SK-N-SH (cell line): ENCODE data around the gene GRB7. TPM values are rescaled to one million over a fixed set of nuclear protein-coding genes. Genes with fewer than 3 reads are reported as not detected.
A peak's percentile ranks its signal among the peaks of the same experiment; 100 is the strongest.

Experiments used
- CTCF ChIA-PET: fragments of 300-600, 350-600 bp; formaldehyde crosslinking; extraction: SDS; loops from one replicate; lab custom pipeline; 2021; lab: Yijun Ruan, JAX
- POLR2A ChIA-PET: fragments of 350-600 bp; sonication (Branson Sonifier 250); formaldehyde crosslinking; extraction: SDS; loops from one replicate; lab custom pipeline; 2020; ENCODE audit warnings: antibody characterized with exemption, inconsistent platforms; lab: Yijun Ruan, JAX
- DNase-seq: peaks from one replicate; pipeline ENCODE4 v3.0.0; 2012
- H2AFZ ChIP-seq: fragments of 200-600 bp; sonication (generic); 2 replicates; pipeline ENCODE4 v1.8.1; 2016; ENCODE audit warnings: antibody characterized with exemption, mild to moderate bottlenecking, low read depth
- H3F3A ChIP-seq: fragments of 200-600 bp; sonication (generic); replicated peaks from 2 replicates; pipeline ENCODE3; 2016; ENCODE audit warnings: antibody characterized with exemption, mild to moderate bottlenecking; ENCODE audit not compliant: insufficient read depth
- H3K27ac ChIP-seq, 2 experiments: fragments of 200-500 bp in 1 of 2; fragments of 200-600 bp in 1 of 2; sonication (Bioruptor generic) in 1 of 2; sonication (generic), shearing (Covaris generic) in 1 of 2; 2 replicates each; pipeline versions ENCODE4 v1.5.1 to v1.6.1; 2014 to 2016; ENCODE audit warnings: low read depth in 2 of 2, inconsistent platforms in 1 of 2, low read length in 1 of 2, mild to moderate bottlenecking in 1 of 2, mixed read lengths in 1 of 2
- H3K27me3 ChIP-seq: fragments of 200-600 bp; sonication (generic), shearing (Covaris generic); 2 replicates; pipeline ENCODE4 v1.6.1; 2016; ENCODE audit warnings: mixed run types; ENCODE audit not compliant: insufficient read depth
- H3K36me3 ChIP-seq, 2 experiments: fragments of 200-500 bp in 1 of 2; fragments of 200-600 bp in 1 of 2; sonication (Bioruptor generic) in 1 of 2; sonication (generic) in 1 of 2; replicated peaks in 1 of 2; 2 replicates each; pipeline versions ENCODE3 to v1.5.1; 2014 to 2016; ENCODE audit warnings: low read length in 1 of 2, mild to moderate bottlenecking in 1 of 2; ENCODE audit not compliant: insufficient read depth in 2 of 2, control insufficient read depth in 1 of 2
- H3K4me1 ChIP-seq, 2 experiments: fragments of 200-500 bp in 1 of 2; fragments of 200-600 bp in 1 of 2; sonication (Bioruptor generic) in 1 of 2; sonication (generic), shearing (Covaris generic) in 1 of 2; 2 replicates each; pipeline versions ENCODE4 v1.5.1 to v1.6.1; 2014 to 2016; ENCODE audit warnings: low read depth in 1 of 2, low read length in 1 of 2, mixed run types in 1 of 2; ENCODE audit not compliant: insufficient read depth in 2 of 2, control insufficient read depth in 1 of 2
- H3K4me2 ChIP-seq: fragments of 200-600 bp; sonication (generic), shearing (Covaris generic); 2 replicates; pipeline ENCODE4 v1.6.1; 2017; ENCODE audit warnings: mixed run types
- H3K4me3 ChIP-seq, 2 experiments: fragments of 200-500 bp in 1 of 2; fragments of 200-600 bp in 1 of 2; sonication (Bioruptor generic) in 1 of 2; sonication (generic), shearing (Covaris generic) in 1 of 2; 2 replicates each; pipeline versions ENCODE4 v1.5.1 to v1.8.1; 2014 to 2016; ENCODE audit warnings: low read depth in 2 of 2, inconsistent platforms in 1 of 2, low read length in 1 of 2, mild to moderate bottlenecking in 1 of 2, mixed read lengths in 1 of 2, moderate library complexity in 1 of 2
- H3K79me2 ChIP-seq: fragments of 200-600 bp; sonication (generic); 2 replicates; pipeline ENCODE4 v1.8.1; 2017; ENCODE audit warnings: mild to moderate bottlenecking; ENCODE audit not compliant: insufficient read depth
- H3K9ac ChIP-seq: fragments of 200-600 bp; sonication (generic); 2 replicates; pipeline ENCODE4 v1.6.1; 2017; ENCODE audit warnings: mixed run types
- H3K9me2 ChIP-seq: fragments of 200-600 bp; sonication (generic); 2 replicates; pipeline ENCODE4 v1.6.1; 2017; ENCODE audit warnings: mixed run types
- H3K9me3 ChIP-seq: fragments of 200-600 bp; sonication (generic); 2 replicates; pipeline ENCODE4 v1.6.1; 2017; ENCODE audit warnings: mixed run types, mild to moderate bottlenecking, moderate library complexity
- H4K20me1 ChIP-seq: fragments of 200-600 bp; sonication (generic); 2 replicates; pipeline ENCODE4 v1.6.1; 2017; ENCODE audit warnings: mild to moderate bottlenecking, mixed run types; ENCODE audit not compliant: insufficient read depth
- EP300 ChIP-seq, 2 experiments: IDR thresholded peaks; 2 replicates each; pipeline versions ENCODE4 v1.4.0 to v1.6.1; 2012; ENCODE audit warnings: borderline replicate concordance in 1 of 2, low read depth in 1 of 2, low read length in 1 of 2
- FOXJ3 ChIP-seq: sonication (generic); formaldehyde crosslinking; IDR thresholded peaks from 2 replicates; pipeline ENCODE4 v1.5.1; 2020; ENCODE audit warnings: mild to moderate bottlenecking, missing genetic modification reagents
- GABPA ChIP-seq: IDR thresholded peaks from 2 replicates; pipeline ENCODE4 v1.4.0; 2012; ENCODE audit warnings: low read depth, mild to moderate bottlenecking
- NFIC ChIP-seq: IDR thresholded peaks from 2 replicates; pipeline ENCODE4 v1.4.0; 2012; ENCODE audit warnings: borderline replicate concordance
- RCOR1 ChIP-seq: fragments of 150-350 bp; IDR thresholded peaks from 2 replicates; pipeline ENCODE4 v1.6.1; 2017; ENCODE audit warnings: antibody characterized with exemption, low read length
- REST ChIP-seq: IDR thresholded peaks from 2 replicates; pipeline ENCODE4 v1.6.1; 2012; ENCODE audit warnings: mild to moderate bottlenecking, low read depth, low read length, moderate library complexity
- TAF1 ChIP-seq: IDR thresholded peaks from 2 replicates; pipeline ENCODE4 v1.6.1; 2012; ENCODE audit warnings: low read depth, mild to moderate bottlenecking, low read length, moderate library complexity, borderline replicate concordance
- TEAD4 ChIP-seq: IDR thresholded peaks from 2 replicates; pipeline ENCODE4 v1.4.0; 2012; ENCODE audit warnings: mild to moderate bottlenecking, borderline replicate concordance; ENCODE audit not compliant: insufficient read depth
- WGBS: methylation state at CpG from one replicate; pipeline ENCODE4 v1.1.6; 2017; ENCODE audit warnings: low lambda C conversion rate; 5-methylcytosine and 5-hydroxymethylcytosine counted together
- polyA plus RNA-seq, 3 experiments: library from polyadenylated mRNA; depleted of rRNA; stranded (reverse); fragments of >200 nt; gene quantifications; 2 replicates each; pipeline ENCODE4 v1.2.3, GENCODE V29; 2012
- TF ChIP-seq, protein P1 (sequence below): fragments of 200-600 bp; sonication (generic); IDR thresholded peaks from 2 replicates; pipeline ENCODE4 v1.6.1; 2017; ENCODE audit warnings: antibody characterized with exemption, mild to moderate bottlenecking, moderate library complexity

GRB7 gene
- polyA plus RNA-seq, 1 of the 3 experiments (the other 2 are of a cell fraction): not detected

GRCh38 chr17:39703913-39704312 is 33.8 kb upstream of the GRB7 start (continued):
- no peak for TF ChIP-seq TEAD4
- no peak for TF ChIP-seq FOXJ3 (CRISPR knock-in tag)
- no peak for TF ChIP-seq EP300 (IDR thresholded peaks at IDR 0.05; ENCODE audit: borderline replicate concordance in 1 of 2, low read depth in 1 of 2, low read length in 1 of 2)
- TF ChIP-seq REST: no peak
- TF ChIP-seq GABPA: no peak
- TF ChIP-seq TAF1: no peak

DNA sequence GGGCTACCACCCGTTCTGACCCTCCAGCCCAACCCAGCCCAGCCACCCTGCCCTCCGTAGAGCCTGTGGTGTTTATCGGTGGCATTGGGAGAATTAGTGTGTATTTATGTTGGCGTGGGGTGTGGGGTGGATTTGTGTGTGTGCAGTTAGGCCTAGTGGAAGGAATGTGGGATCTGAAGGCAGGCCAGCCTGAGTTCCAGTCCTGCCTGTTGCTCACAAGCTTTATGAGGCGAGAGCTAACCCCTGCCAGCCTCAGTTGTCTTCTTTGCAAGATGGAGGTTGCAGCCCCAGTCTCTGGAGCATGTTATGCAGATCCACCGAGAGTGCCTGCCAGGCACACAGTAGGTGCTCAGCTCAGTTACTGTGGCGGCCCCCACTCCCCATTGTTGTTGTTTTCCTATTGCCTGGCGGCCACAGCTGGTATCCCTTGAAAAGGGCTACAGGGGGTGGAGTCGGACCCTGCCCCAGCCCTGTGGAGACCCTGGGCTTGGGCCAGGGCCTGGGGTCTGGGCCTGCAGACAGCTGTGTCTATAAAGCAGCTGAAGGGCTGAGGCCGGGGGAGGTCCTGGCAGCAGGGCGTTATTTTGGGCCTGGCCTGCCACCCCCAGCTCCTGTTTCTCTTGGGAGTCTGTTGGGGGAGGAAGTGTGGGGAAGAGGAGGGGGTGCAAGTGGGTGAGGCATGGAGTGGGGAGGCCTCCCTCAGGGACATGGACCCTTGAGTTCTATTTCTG is 32.8 kb upstream of the GRB7 start:
- no peaks in the 10 kb centered on the region for H3K9me2 ChIP-seq
- WGBS: 73% methylated on average over 8 of the region's 11 CpGs
- H4K20me1 ChIP-seq: no peaks in the 10 kb centered on the region
- no peaks in the 10 kb centered on the region for H3K4me1 ChIP-seq
- no peak overlapping the region for H3K4me2 ChIP-seq
- no peak overlapping the region for H3K4me3 ChIP-seq
- no peak overlapping the region for H3K9ac ChIP-seq
- DNase-seq: no peak
- TF ChIP-seq, protein P1, sequence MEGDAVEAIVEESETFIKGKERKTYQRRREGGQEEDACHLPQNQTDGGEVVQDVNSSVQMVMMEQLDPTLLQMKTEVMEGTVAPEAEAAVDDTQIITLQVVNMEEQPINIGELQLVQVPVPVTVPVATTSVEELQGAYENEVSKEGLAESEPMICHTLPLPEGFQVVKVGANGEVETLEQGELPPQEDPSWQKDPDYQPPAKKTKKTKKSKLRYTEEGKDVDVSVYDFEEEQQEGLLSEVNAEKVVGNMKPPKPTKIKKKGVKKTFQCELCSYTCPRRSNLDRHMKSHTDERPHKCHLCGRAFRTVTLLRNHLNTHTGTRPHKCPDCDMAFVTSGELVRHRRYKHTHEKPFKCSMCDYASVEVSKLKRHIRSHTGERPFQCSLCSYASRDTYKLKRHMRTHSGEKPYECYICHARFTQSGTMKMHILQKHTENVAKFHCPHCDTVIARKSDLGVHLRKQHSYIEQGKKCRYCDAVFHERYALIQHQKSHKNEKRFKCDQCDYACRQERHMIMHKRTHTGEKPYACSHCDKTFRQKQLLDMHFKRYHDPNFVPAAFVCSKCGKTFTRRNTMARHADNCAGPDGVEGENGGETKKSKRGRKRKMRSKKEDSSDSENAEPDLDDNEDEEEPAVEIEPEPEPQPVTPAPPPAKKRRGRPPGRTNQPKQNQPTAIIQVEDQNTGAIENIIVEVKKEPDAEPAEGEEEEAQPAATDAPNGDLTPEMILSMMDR: peak; percentile 17; the same call in 1 of the 2 replicates
- TF ChIP-seq RCOR1 (no peak), NFIC (no peak)
- H3K36me3 ChIP-seq: no peaks in the 10 kb centered on the region
- H3K27me3 ChIP-seq: no peaks in the 10 kb centered on the region; the same call in 1 of the 2 replicates
- ChIA-PET CTCF (interaction anchor here (0.6 to 1.6 kb wide), 3 partner anchors 9 to 81 kb away, joined by 3 to 6 read pairs (median 3); partner anchors contain the start of gene MIEN1), POLR2A (interaction anchor here (0.6 kb wide), 1 partner anchor 8 kb away, joined by 4 read pairs; no protein-coding TSS in a partner anchor)
- no peaks in the 10 kb centered on the region for H3K79me2 ChIP-seq
- no peak overlapping the region for H2AFZ ChIP-seq
- no peaks in the 10 kb centered on the region for H3F3A ChIP-seq
- no peak overlapping the region for H3K27ac ChIP-seq
- H3K9me3 ChIP-seq: no peaks in the 10 kb centered on the region
